HepG2 (cell line): ENCODE results near the gene KCNT2.

Experiments
- CHD2 ChIP-seq: IDR thresholded peaks from 2 replicates; pipeline ENCODE4 v1.6.1; 2011; ENCODE audit warnings: low read depth, low read length, improper control_type of control experiment
- CTCF ChIP-seq: sonication (generic); formaldehyde crosslinking; IDR thresholded peaks from 2 replicates; pipeline ENCODE4 v1.5.0; 2020; ENCODE audit warnings: mild to moderate bottlenecking, missing genetic modification reagents, moderate library complexity
- JUND ChIP-seq: sonication (generic); formaldehyde crosslinking; IDR thresholded peaks from 2 replicates; pipeline ENCODE4 v1.8.0; 2022; ENCODE audit warnings: mild to moderate bottlenecking, missing genetic modification reagents
- KDM1A ChIP-seq: IDR thresholded peaks from 2 replicates; pipeline ENCODE4 v1.6.1; 2016; ENCODE audit warnings: missing compliant biosample characterization
- KDM6A ChIP-seq: IDR thresholded peaks from 2 replicates; pipeline ENCODE4 v1.6.1; 2016; ENCODE audit warnings: low read depth
- MLXIP ChIP-seq: sonication (generic); formaldehyde crosslinking; IDR thresholded peaks from 2 replicates; pipeline ENCODE4 v1.9.0; 2021; ENCODE audit warnings: missing genetic modification reagents, borderline replicate concordance
- POLR2A ChIP-seq, 2 experiments: IDR thresholded peaks; 2 replicates each; pipeline ENCODE4 v1.6.1; 2011; ENCODE audit warnings: low read depth in 2 of 2, low read length in 2 of 2, mild to moderate bottlenecking in 1 of 2, moderate library complexity in 1 of 2; ENCODE audit not compliant: insufficient read depth in 1 of 2
- SKIL ChIP-seq: sonication (generic); formaldehyde crosslinking; IDR thresholded peaks from 2 replicates; pipeline ENCODE4 v1.8.0; 2022; ENCODE audit warnings: missing genetic modification reagents, mild to moderate bottlenecking, moderate library complexity, borderline replicate concordance
- THAP7 ChIP-seq: sonication (generic); formaldehyde crosslinking; IDR thresholded peaks from 2 replicates; pipeline ENCODE4 v1.8.1; 2023; ENCODE audit warnings: mild to moderate bottlenecking, missing genetic modification reagents
- ZBTB33 ChIP-seq: sonication (generic); formaldehyde crosslinking; IDR thresholded peaks from 2 replicates; pipeline ENCODE4 v1.4.0; 2020; ENCODE audit warnings: missing genetic modification reagents
- ZNF180 ChIP-seq: sonication (generic); formaldehyde crosslinking; IDR thresholded peaks from 2 replicates; pipeline ENCODE4 v1.4.0; 2020; ENCODE audit warnings: low read depth, missing genetic modification reagents, borderline replicate concordance
- ZNF414 ChIP-seq: sonication (generic); formaldehyde crosslinking; IDR thresholded peaks from 2 replicates; pipeline ENCODE4 v1.5.0; 2020; ENCODE audit warnings: missing genetic modification reagents
- ZNF576 ChIP-seq: sonication (generic); formaldehyde crosslinking; IDR thresholded peaks from 2 replicates; pipeline ENCODE4 v1.4.0; 2020; ENCODE audit warnings: mild to moderate bottlenecking, missing genetic modification reagents
- ZSCAN29 ChIP-seq: sonication (generic); formaldehyde crosslinking; conservative IDR thresholded peaks from 2 replicates; pipeline ENCODE4 v1.4.0; 2020; ENCODE audit warnings: mild to moderate bottlenecking, missing genetic modification reagents

- no peak for TF ChIP-seq JUND (CRISPR knock-in tag)
- no peak for TF ChIP-seq ZNF180 (CRISPR knock-in tag)
- TF ChIP-seq KDM1A (CRISPR knock-in tag): no peak
- no peak for TF ChIP-seq KDM6A (CRISPR knock-in tag)
- no peak for TF ChIP-seq CTCF (CRISPR knock-in tag)
- TF ChIP-seq POLR2A (IDR thresholded peaks at IDR 0.05; ENCODE audit: insufficient read depth in 1 of 2, low read depth in 2 of 2, low read length in 2 of 2): no peak
- TF ChIP-seq CHD2: no peak
- TF ChIP-seq ZNF414: no peak
- no peak for TF ChIP-seq ZSCAN29 (CRISPR knock-in tag)
- no peak for TF ChIP-seq ZBTB33 (CRISPR knock-in tag)
- no peak for TF ChIP-seq SKIL (CRISPR knock-in tag)
- no peak for TF ChIP-seq ZNF576 (CRISPR knock-in tag)
- no peak for TF ChIP-seq THAP7 (CRISPR knock-in tag)
- no peak for TF ChIP-seq MLXIP (CRISPR knock-in tag)
Observed at GRCh38 chr1:196651637-196652215, 43.5 kb upstream of the KCNT2 start, which contains the start of gene CFH.
